HEK293 (cell line): ENCODE data around the gene NEK6.

ENCODE experiments used
- TSHZ1 ChIP-seq: fragments of 450-650 bp; formaldehyde crosslinking; IDR thresholded peaks from 2 replicates; pipeline ENCODE4 v1.5.1; 2016; ENCODE audit warnings: missing biosample characterization, missing genetic modification characterization, borderline replicate concordance
- ZNF513 ChIP-seq: fragments of 450-650 bp; IDR thresholded peaks from 2 replicates; pipeline ENCODE4 v1.5.1; 2018; ENCODE audit warnings: missing biosample characterization, missing genetic modification characterization

- TF ChIP-seq ZNF513 (tag by site-specific recombination), result no peak
- no peak for TF ChIP-seq TSHZ1 (tag by site-specific recombination)
Observed at GRCh38 chr9:124322618-124323432, 65.1 kb downstream of the NEK6 start.
